Testis (tissue), 2 donors: Measurements from ENCODE around the gene CNIH3.

Source experiments
- POLR2A ChIP-seq: fragments of 450-650 bp; IDR thresholded peaks from one replicate; pipeline ENCODE4 v1.6.1; 2017; ENCODE audit warnings: antibody characterized with exemption, mild to moderate bottlenecking, moderate library complexity
- TF ChIP-seq, protein P1 (sequence below), 3 experiments: fragments of 450-650 bp in 2 of 3; fragments of 200-600 bp in 1 of 3; sonication (generic) in 1 of 3; IDR thresholded peaks; one replicate each; pipeline ENCODE4 v1.5.1; 2016 to 2019; ENCODE audit warnings: antibody characterized with exemption in 3 of 3, mild to moderate bottlenecking in 2 of 3, moderate library complexity in 1 of 3

GRCh38 chr1:224647449-224647848, 31.3 kb downstream of the CNIH3 start:
- TF ChIP-seq, protein P1, sequence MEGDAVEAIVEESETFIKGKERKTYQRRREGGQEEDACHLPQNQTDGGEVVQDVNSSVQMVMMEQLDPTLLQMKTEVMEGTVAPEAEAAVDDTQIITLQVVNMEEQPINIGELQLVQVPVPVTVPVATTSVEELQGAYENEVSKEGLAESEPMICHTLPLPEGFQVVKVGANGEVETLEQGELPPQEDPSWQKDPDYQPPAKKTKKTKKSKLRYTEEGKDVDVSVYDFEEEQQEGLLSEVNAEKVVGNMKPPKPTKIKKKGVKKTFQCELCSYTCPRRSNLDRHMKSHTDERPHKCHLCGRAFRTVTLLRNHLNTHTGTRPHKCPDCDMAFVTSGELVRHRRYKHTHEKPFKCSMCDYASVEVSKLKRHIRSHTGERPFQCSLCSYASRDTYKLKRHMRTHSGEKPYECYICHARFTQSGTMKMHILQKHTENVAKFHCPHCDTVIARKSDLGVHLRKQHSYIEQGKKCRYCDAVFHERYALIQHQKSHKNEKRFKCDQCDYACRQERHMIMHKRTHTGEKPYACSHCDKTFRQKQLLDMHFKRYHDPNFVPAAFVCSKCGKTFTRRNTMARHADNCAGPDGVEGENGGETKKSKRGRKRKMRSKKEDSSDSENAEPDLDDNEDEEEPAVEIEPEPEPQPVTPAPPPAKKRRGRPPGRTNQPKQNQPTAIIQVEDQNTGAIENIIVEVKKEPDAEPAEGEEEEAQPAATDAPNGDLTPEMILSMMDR (IDR thresholded peaks at IDR 0.05) = no peak
- no peak for TF ChIP-seq POLR2A
